ENCODE measurements around the gene HIC1.
A peak's percentile ranks its signal among the peaks of the same experiment; 100 is the strongest.

HIC1 gene

DNA sequence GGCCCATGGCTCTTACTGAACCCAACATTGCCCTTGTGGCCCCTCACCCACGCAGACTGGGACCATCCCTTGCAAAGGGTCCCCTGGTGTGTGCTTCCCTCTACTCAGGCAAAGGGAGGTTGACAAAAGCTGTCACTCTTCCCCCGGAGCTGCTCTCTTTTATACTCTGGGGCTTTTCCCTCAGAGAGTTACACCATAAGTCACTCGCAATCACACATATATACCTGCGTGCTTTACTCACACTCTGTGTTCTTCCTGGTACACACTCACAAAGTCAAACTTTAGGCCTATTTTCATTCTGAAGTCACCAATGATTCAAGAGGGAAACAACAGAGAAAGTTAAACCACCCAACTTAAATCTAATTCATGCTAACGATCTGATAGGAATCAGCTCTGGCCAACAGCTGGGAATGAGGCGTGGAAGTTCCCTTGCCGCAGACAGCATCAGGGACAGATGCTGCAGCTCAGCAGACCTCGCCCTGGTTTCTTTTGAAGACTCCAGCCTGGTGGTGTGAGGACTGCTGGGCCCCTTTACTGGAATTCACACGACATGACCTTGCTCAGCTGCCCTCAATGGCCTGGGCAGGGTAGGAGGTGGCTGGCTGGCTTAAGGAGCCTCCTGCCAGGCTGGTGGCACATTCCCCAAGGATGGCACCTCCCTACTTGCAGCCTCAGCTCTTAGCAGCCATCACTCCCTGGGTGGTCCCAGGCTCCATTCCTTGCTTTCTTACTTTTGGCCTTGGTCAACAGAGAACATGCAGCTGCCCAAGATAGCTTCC, 27.3 kb downstream of the HIC1 start:
- DNase-seq = no peak

DNA sequence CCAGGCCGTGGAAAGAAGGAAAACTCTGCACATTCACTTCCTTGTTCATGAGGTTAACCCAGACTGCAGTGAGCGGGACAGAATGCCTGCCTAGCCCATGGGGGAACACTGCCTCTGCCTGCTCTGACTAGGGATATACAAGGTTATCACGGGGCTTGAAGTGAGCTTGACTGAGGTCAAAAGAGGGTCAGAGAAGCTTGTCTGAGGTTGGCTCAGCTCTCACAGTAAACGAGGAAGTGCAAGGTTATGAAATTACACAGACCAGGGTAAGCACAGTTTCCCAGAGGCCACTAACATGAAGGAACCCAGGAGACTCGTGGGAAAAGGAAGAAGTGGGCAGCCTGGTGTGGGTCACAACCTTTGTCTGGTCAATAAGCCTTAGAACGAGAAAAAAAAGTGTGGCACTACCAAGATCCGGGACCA, 28.7 kb downstream of the HIC1 start:
- no peak for DNase-seq

DNA sequence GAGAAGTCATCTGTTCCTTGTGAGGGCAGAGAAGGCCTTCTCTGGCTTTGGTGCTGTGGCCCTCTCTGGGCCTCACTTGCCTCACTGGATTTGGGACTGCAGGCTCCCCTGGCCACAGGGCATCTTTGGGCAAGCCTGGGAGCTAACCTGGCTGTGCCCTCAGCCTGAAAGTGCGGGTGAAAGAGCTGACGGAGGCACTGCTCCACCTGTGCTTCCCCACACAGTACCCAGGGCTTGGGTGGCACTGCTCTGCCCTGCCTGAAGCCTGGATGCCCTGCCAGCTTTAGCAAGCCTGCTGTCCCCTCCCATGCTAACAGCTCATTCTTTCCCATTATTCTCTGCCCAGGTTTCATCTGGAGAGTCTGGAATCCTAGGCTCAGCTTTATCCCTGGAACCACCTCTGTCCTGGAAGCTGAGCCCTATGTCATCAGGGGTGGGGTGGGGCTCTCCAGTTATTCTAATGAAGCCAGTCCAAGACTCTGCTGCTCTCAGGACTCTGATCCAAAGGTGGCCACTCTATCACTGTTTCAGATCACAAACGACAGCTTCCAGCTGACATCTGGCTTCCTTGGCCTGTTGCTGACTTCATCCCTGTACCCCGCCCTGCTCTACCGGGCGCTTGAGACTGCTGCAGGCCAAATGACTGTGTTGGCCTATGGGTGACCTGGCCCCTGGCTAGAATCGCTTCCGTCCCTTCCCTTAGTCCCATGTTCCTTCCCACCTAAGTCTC, 29.3 kb downstream of the HIC1 start:
- no peak for DNase-seq

- DNase-seq = no peak
These were observed 30.1 kb downstream of the HIC1 start for GRCh38 chr17:2084766-2085647.

- DNase-seq = no peak
These were observed 30.7 kb downstream of the HIC1 start for GRCh38 chr17:2085648-2085949.

GRCh38 chr17:2086306-2086705, 31.4 kb downstream of the HIC1 start:
- DNase-seq = no peak

GRCh38 chr17:2087597-2088211, 32.8 kb downstream of the HIC1 start:
- DNase-seq = no peak

DNA sequence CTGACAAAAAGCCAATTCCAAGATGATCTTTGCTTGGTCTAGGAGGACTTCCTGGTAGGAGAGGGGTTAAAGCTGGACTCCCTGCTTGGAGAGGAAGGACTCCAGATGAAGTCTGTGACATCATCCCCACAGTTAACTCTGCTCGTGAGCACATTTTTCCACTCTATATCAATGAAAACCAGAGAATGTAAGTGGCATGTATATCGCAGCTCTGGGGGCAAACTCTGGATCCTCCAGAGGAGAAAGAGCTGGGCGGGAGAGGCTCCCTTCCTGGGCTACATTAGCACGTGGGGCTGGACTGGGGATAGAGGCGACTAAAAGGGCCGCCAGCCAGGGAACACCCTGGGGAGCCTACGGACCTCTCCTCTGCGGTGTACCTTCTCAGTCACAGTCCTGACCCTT, 34.1 kb downstream of the HIC1 start:
- no peak for DNase-seq

DNA sequence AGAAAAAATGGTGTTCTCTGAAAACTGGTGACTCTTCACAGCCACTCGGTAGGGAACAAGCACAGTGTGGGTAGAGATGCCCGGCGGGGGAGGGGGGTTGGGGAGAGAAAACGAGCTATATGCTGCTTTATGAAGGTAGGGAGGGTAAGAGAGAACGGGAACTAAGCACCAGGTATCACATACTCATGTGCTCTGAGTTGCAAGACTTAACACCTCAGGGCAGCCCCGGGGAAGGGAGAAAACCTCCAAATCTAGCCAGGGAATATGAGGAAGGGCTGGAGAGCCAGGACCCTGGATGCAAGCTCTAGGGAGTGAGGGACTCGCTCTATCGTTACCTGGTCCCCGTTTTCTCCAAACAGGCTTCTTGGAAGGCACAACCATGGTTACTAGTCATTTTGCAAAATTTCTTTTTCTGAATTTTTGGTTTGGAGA, 35.3 kb downstream of the HIC1 start:
- no peak for DNase-seq

DNA sequence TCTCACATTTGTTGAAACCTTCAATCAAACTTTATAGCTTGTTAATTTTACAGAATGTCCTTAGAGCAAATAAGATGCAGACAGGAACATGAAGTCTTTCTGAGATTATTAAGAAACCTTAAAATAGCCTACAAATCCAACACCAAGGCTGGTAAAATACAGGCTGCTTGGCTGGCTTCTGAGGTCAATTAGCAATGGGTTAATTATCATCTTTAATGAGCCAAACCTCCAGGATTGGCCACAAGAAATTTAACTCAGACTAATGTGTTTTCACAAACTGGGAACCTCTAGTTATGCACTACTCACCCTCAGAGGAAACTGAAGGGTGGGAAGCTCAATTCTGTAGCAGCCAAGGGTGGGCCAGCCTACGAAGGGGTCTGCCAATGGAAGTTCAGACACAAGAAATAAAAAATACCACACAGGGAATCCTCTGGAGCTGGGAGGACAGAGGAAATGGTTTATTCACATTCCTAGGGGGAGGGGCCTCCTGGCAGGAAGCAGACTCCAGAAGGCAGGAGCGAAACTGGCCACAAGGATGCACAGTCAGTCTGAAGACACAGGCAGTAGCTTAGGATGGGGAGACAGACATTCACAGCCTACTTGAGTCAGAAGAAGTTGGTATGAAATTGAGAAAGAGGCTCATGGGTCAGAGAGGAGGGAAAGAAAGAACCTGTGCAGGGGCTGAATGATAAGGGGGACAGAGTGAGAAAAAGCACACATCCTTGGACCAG, 36.1 kb downstream of the HIC1 start:
- DNase-seq = no peak

DNA sequence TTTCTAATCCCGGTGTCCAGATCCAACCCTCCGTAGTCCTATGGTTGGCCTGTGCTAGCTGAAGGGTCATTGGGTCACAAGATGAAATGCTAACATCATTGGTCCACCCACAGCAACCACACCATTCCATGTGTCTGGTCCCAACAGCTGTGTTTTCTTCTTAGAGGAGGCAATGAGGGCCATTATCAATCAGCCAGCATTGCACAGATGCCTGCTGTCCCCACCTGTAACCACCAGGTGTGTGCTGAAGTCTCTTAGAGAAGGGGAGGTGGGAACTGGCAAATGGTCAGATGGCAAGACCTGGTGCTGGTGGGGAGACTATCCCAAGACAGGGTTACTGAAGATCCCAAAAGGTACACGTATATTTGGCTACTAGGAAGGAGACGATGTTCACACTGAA, 37.4 kb downstream of the HIC1 start:
- DNase-seq = no peak

DNA sequence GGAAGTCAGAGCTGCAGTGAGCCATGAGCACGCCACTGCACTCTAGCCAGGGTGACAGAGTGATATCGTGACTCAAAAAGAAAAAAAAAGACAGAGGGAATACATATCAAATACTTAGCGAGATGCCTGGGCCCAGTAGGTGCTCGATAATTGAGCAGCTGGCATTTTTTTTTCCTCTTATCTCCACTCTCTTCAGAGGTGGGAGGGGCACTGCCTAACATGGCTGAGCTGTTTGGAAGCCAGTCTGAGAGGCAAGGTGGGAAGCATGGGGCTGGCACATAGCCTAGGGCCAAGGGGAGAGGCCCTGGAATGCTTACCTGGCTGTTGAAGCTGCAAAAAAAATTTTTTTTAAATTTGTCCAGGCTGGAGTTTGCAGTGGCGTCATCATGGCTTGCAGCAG, 38.4 kb downstream of the HIC1 start:
- no peak for DNase-seq

- no peak for DNase-seq
These were observed 40.1 kb downstream of the HIC1 start for GRCh38 chr17:2094891-2095535.

- no peak for DNase-seq
These were observed 40.6 kb downstream of the HIC1 start for GRCh38 chr17:2095536-2095910.

- DNase-seq = peak; percentile 21
These were observed 46.8 kb downstream of the HIC1 start for GRCh38 chr17:2101448-2102257.

DNA sequence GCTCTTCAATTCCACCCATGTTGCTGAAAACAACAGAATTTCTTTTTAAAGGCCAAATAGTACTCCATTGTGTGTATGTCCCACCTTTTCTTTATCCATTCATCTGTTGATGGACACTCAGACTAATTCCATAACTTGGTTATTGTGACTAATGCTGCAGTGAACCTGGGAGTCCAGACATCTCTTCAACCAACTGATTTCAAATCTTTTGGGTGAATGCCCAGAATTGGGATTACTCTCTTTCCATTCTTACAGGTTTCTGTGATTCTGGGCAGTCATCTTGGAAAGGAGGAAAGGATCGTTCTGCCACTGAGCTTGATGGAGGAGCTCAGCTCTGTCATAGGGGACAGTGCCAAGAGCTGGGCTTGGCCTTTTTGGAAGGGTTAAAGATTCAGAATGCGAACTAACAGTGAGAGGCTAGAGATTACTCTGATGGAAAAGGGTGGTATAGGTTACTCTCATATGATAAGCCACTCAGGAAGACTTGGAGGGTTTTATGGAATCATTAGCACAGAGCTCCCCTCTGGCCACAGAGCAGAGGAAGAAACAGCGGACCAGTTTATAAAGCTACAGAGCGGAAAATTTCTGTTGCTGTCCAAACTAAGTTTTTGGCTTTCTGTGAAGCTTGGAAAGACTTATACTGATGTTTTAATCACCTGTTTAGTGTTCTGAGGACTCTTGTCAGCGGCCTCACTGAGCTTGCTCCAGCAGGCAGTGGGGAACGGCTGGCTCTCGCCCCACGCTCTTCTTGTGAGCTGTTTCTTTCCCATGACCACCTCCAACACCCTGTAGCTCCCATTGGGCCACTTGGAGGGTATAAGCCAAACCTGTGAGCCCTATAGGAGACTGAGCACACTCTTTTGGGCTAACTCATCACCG, 48.3 kb downstream of the HIC1 start:
- no peak for DNase-seq

DNA sequence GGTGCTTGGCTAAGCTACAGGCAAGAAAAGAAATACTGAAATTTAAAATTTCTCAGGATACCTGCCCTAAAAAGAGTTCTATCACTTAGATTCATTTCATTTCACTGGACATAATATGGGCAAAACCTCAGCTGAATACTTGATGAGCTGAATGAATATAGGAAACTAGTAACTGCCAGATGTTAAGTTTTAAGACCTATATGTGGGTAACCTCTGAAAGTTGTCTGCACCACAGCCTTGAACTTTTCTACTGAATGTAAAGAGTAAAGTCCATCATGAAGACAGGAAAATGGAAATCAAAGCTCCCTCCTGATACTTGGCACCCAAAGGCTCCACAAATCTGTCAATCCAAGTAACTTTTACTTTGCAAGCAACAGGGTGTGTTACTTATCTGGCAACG, 50.8 kb downstream of the HIC1 start:
- DNase-seq = no peak

DNA sequence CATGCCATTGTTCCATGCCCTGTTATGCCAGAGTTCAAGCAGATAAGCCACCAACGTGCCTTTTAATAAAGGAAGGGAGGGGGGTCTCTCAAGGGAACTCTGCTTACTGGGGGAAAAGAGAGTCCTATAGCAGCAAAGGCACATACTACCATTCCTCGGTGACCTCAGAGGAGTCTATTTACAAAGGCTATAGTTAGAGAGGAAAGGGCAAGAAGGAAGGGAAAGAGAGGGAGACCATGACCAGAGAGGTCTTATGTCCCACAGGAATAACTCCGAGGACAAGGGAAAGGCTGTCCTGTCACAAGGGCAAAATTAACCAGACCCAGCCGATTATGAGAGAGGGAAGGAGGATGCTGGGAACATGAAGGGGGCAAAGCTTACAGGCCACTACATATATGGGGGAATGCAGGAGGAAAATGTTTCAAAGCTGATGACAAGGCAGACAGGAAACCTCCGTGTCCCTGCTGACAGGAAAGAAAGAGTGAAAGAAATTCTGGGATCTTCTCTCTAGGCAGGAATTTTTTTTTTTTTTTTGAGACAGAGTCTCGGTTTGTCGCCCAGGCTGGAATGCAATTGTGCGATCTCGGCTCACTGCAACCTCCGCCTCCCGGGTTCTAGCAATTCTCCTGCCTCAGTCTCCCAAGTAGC, 51.5 kb downstream of the HIC1 start:
- no peak for DNase-seq

GRCh38 chr17:2107050-2107449, 52.1 kb downstream of the HIC1 start:
- DNase-seq = no peak

DNA sequence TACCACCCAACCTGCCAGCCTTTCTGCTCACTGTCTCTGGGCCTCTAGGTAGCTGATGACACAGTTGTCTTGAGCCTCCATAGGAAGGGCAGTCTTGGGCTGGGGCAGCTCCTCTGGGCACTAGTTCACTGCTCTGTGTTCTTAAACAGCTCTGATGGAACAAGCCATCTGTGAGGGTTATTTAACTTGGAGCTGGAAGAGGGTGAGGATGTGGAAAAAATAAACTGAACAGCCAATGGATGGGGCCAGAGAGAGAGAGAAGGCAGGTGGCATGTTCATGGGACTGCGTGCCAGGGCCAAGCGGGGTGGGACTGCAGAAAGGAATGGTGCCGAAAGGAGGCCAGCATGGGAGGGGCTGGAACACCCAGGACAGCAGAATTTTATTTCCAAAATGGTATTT, 52.6 kb downstream of the HIC1 start:
- no peak for DNase-seq
